SU-DHL-6 (cell line): ENCODE results near the gene ANXA2R.

ENCODE experiments used
- CTCF ChIP-seq: fragments of 200-600 bp; sonication (generic); IDR thresholded peaks from one replicate; pipeline ENCODE4 v1.5.1; 2017; ENCODE audit warnings: antibody characterized with exemption, mild to moderate bottlenecking, low read length, moderate library complexity; ENCODE audit not compliant: insufficient read depth, poor library complexity, severe bottlenecking
- EZH2phosphoT487 ChIP-seq: fragments of 200-600 bp; sonication (generic), shearing (Covaris generic); conservative IDR thresholded peaks from 2 replicates; pipeline ENCODE4 v1.6.1; 2018; ENCODE audit warnings: mild to moderate bottlenecking, antibody characterized with exemption, low read length, moderate library complexity, mixed read lengths

- TF ChIP-seq CTCF, result no peak
- no peak for TF ChIP-seq EZH2phosphoT487
These were observed 9.1 kb upstream of the ANXA2R start for GRCh38 chr5:43049236-43049635.
